ENCODE data around the gene CSGALNACT2. TPM values are rescaled to one million over a fixed set of nuclear protein-coding genes. Genes with fewer than 3 reads are reported as not detected.

The CSGALNACT2 gene
- total RNA-seq, 2 experiments from 2014 or later, result 13.2 to 33.6 TPM

DNA sequence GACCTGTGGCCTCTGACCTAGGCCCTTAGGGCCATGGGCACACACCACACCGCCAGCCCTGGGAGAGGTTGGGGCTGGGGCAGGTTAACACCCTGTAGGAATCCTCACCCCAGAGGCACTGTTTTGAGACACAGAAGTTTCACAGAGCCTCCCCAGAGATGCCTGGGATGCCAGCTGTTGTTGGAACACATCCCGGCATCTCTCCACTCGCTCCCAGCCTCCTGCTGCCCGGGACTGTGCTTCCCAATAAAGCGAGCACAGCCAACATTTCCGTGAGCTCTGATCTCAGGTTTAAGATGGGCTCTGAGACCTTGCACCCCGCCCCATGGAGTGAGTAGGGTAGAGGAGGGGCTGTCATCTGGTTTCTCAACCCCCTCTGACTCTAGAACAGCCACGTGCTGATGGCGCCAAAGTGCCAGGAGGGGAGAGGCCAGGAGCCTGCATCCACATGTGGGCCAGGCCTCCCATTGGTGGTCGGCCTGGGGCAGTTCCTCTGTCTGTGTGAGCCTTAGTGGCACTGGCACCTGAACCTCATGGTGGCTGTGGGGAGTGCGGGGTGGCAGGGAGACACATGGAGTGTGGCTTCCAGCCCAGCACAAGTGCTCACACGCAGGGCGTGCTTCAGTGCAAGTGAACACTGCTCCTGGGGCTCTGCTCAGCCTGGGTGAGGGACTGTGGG, 73.9 kb downstream of the CSGALNACT2 start:
- Histone ChIP-seq H3K4me1 (ENCODE audit: insufficient read depth, low read length, poor library complexity, severe bottlenecking) (peaks cover 7% of the 10 kb centered on the region), H2AFZ (ENCODE audit: low read length) (no peak overlapping the region), H3K27ac (ENCODE audit: low read depth, low read length, poor library complexity, severe bottlenecking) (no peak overlapping the region), H3K79me2 (ENCODE audit: insufficient read depth, low read depth, low read length) (no peaks in the 10 kb centered on the region), H3K9me2 (ENCODE audit: insufficient read depth, low read length) (no peaks in the 10 kb centered on the region), H4K20me1 (ENCODE audit: insufficient read depth, low read length) (no peaks in the 10 kb centered on the region), H3K36me3 (ENCODE audit: insufficient read depth, low read length) (no peaks in the 10 kb centered on the region), H3K4me3 (ENCODE audit: low read depth, low read length, poor library complexity, severe bottlenecking) (no peak overlapping the region), H3K9me3 (ENCODE audit: low read length) (no peaks in the 10 kb centered on the region), H3K4me2 (ENCODE audit: low read length) (no peak overlapping the region)
- no TSS peak for BruUV-seq (replicated peaks)
- POLR2A ChIA-PET, result no interaction called here
- no peak for TF ChIP-seq CTCF (conservative IDR thresholded peaks at IDR 0.05; ENCODE audit: low read length)
- TF ChIP-seq EZH2phosphoT487 (IDR thresholded peaks at IDR 0.05; ENCODE audit: borderline replicate concordance, low read depth, low read length), result no peak
- no peak for DNase-seq (ENCODE audit: low spot score)
- intact Hi-C loops (cut with micrococcal nuclease; ENCODE audit: unreplicated experiment), result no loop called here
- CTCF ChIA-PET (ENCODE audit: unreplicated experiment), result no interaction called here

GRCh38 chr10:43214071-43214955, 76.1 kb downstream of the CSGALNACT2 start:
- no peak overlapping the region for H3K27ac ChIP-seq (ENCODE audit: low read depth, low read length, poor library complexity, severe bottlenecking)
- DNase-seq (ENCODE audit: low spot score), result no peak
- no peak overlapping the region for H2AFZ ChIP-seq (ENCODE audit: low read length)
- H3K4me3 ChIP-seq (ENCODE audit: low read depth, low read length, poor library complexity, severe bottlenecking), result no peak overlapping the region
- BruUV-seq (replicated peaks), result no TSS peak
- H4K20me1 ChIP-seq (ENCODE audit: insufficient read depth, low read length), result no peaks in the 10 kb centered on the region
- no peaks in the 10 kb centered on the region for H3K36me3 ChIP-seq (ENCODE audit: insufficient read depth, low read length)
- H3K79me2 ChIP-seq (ENCODE audit: insufficient read depth, low read depth, low read length), result no peaks in the 10 kb centered on the region
- peaks cover 7% of the 10 kb centered on the region for H3K4me1 ChIP-seq (ENCODE audit: insufficient read depth, low read length, poor library complexity, severe bottlenecking)
- no peak overlapping the region for H3K4me2 ChIP-seq (ENCODE audit: low read length)
- ChIA-PET POLR2A (interaction anchor here (0.6 to 1.4 kb wide), 3 partner anchors 9 to 213 kb away, joined by 3 to 4 read pairs (median 4); no protein-coding TSS in a partner anchor), CTCF (ENCODE audit: unreplicated experiment) (interaction anchor here (1.8 kb wide), 1 partner anchor 9 kb away, joined by 10 read pairs; no protein-coding TSS in a partner anchor)
- intact Hi-C loops (cut with micrococcal nuclease; ENCODE audit: unreplicated experiment), result no loop called here
- no peak for TF ChIP-seq CTCF (conservative IDR thresholded peaks at IDR 0.05; ENCODE audit: low read length)
- no peaks in the 10 kb centered on the region for H3K9me2 ChIP-seq (ENCODE audit: insufficient read depth, low read length)
- H3K9me3 ChIP-seq (ENCODE audit: low read length), result no peaks in the 10 kb centered on the region
